NCI-H146 (cell line): Measurements from ENCODE around the gene TCAIM.
"Not testable (repeated sequence)": the region's sequence is repeated elsewhere in the genome, so short reads cannot be mapped to it uniquely, and the experiment has no call there.

Experiments used
- DNase-seq: peaks from one replicate; lab custom pipeline; 2025; lab: John Stamatoyannopoulos, UW

The TCAIM gene

DNA sequence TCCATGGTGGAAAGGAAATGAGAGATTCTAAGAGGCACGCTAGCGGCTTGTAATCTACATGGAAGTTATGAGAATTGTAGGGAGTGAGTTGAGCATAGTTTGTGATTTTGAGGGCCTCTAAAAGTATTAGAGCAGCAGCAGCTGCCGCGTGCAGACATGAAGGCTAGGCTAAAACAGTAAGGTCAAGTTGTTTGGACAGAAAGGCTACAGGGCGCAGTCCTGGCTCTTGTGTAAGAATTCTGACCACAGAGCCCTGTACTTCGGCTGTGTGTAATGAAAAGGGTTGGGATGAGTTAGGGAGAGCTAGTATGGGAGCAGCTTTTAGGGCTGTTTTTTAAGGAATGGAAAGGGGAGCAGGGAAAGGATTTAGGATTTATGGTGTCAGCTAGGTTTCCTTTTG is 8.0 kb downstream of the TCAIM start:
- not testable (repeated sequence) for DNase-seq

DNA sequence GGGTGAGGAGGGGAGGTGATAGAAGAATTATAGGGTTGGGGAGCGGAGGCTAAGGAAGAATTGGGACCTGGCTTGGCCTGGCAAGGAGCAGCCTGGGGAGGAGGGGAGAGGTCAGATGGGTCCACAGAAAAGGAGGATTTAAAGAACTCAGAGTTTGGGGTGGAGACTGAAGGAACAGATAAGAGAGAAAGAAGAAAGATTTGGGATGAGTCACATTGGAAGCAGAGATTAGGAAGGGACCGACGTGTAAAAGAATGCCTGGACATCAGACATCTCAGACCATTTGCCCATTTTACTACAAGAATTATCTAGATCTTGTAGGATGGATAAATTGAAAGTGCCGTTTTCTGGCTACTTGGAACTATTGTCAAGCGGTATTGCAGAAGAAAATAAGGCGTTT is 10.4 kb downstream of the TCAIM start:
- no peak for DNase-seq

DNA sequence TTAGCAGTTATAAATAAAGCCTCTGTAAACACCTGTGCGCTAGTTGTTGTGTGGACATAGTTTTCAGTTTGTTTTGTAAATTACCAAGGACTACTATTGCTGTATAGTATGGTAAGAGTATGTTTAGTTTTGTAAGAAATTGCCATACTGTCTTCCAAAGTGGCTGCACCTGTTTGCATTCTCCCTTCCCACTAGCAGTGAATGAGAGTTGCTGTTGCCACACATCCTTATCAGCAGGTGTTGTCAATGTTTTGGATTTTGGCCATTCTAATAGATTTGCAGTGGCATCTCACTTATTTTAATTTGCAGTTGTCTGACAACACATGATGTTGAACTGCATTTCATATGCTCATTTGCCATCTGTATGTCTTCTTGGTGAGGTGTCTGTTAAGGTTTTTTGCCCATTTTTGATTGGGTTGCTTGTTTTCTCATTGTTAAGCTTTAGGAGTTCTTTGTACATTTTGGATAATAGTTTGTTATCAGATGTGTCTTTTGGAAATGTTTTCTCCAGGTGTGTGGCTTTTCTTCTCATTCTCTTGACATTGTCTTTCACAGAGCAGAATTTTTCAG is 14.9 kb downstream of the TCAIM start:
- no peak for DNase-seq

DNA sequence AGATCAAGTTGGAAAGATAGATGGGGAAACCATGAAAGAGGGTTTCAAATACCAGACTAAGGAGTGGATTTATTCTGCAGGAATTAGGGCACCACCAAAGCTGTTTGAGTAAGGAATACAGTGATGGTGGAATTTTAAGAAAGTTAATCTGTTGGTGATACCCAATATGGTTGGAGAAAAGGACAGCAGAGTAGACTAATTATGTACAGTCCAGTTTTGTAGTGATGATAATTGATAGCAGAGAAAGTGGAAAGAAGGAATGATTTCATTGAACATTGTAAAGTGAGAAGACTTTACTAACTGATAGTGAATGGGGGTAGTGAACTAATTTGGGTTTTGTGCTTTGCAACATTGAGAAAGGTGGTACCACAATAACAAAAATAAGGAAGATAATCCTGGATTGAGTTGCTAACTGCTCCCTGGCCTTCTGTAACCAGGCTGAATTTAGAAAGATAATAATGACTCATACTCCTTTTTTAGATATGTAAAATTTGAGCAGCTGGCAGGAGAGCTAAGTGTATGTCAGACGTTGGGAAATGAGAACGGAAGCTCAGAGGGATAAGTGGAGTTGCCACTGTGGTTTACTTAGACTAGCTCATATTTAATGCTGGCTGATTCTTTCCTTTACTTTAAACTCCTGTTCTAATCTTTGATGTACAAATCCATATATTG is 16.9 kb downstream of the TCAIM start:
- peak; percentile 19 for DNase-seq

DNA sequence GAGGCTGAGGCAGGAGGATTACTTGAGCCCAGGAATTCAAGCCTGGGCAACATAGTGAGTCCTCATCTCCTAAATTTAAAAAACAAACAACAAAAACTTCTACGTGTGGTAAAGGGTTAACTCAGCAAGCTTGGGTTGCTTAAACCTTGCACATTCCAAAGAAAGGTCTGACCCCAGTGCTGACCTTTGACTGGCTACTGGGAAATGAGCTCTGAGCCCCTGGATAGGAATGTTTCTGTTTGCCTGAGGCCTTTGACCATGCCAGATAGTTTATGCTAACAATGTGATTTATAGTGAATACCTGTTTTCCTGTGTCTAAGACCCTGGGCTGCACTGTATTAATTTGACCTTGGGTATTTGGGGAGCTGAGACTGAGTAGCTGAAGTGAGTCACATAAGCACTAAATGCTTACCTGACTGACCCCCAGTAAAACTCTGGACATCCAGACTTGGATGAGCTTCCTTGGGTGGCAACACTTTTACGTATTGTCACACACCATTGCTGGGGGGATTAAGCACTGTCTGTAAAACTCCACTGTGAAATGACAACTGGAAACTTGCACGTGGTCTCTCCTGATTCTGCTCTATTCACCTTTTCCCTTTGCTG is 20.7 kb downstream of the TCAIM start:
- DNase-seq = no peak

DNA sequence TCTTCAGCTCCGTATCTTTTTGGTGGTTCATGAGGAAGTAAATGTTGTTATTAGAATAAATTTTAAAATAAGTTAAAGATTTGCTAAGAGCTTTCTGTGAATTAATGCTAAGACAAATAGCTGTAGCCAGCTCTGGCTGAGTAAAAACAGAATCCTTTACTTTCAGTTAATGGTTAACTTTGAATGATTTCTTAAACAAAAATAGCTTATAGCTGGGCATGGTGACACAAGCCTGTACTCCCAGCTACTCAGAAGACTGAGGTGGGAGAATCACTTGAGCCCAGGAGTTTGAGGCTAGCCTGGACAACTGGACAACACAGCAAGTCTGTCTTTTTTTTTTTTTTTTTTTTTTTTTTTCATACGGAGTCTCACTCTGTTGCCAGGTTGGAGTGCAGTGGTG is 25.0 kb downstream of the TCAIM start:
- DNase-seq = no peak

DNA sequence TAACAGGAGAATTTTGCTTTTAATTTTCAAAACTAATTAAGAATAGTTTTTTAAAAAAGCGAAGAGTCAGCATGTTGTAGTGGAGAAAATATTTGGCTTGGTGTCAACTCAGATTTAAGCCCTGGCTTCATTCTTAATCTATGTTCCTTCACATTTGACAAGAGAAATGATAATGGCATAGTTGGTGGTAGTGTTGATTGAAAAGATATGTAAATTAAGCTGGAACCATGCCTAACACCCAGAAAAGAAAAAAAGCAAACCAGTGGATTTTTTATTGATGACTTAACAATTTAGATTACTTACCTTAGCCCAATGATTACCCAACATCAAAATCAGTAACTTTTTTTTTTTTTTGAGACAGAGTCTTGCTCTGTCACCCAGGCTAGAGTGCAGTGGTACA is 27.4 kb downstream of the TCAIM start:
- DNase-seq = no peak

DNA sequence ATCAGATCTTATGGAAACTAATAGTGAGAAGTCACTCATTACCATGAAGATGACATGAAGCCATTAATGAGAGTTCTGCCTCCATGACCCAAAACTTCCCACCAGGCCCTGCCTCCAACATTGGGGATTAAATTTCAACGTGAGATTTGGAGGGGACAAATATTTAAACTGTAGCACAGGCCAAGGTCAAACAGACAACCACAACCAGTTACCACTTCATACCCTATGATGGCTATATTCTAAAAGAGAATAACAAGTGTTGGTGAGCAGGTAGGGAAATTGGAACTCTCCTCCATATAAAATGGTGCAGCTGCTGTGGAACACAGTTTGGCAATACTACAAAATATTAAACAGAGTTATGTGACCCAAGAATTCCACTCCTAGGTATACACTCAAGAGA is 36.9 kb downstream of the TCAIM start:
- no peak for DNase-seq

DNA sequence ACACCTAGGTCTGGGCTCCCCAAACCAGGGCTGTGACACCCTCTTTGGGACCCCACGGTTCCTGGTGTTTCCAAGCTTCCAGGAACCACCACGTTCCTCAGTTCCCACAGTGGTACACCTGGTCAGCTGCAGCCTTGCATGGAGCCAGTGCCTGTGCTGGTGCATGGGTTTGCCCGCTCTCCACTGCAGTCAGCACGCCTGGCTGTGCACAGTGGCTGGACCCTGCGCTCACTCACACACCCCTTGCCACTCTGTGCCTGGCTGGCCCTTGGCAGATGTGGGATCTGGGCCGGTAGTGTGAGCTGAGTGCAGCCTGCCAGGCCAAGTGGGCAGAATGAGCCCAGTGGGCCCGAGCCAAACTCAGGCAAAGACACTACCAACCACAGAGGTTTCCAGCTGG is 48.8 kb downstream of the TCAIM start:
- no peak for DNase-seq

DNA sequence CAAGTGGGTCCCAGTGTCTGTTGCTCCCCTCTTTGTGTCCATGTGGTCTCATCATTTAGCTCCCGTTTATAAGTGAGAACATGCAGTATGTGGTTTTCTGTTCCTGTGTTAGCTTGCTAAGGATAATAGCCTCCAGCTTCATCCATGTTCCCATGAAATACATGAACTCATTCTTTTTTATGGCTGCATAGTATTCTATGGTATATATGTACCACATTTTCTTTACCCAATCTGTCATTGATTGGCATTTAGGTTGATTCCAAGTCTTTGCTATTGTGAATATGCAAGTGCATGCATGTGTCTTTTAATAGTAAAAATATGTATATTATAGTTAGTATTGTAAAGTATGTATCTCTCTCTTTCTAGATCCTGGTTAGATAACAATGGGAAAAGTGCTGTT is 53.9 kb downstream of the TCAIM start:
- no peak for DNase-seq

DNA sequence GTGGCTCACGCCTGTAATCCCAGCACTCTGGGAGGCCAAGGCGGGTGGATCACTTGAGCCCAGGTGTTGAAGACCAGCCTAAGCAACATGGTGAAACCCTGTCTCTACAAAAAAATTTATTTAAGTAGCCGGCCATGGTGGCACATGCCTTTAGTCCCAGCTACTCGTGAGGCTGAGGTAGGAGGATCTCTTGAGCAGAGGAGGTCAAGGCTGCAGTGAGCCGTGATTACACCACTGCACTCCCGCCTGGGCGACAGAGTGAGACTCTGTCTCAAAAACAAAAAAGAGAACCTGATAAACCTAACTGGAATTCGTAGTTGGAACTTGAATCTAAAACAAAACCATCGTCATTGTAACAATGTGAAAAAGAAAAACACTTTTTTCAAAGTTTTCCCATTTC is 57.1 kb downstream of the TCAIM start:
- DNase-seq = no peak

DNA sequence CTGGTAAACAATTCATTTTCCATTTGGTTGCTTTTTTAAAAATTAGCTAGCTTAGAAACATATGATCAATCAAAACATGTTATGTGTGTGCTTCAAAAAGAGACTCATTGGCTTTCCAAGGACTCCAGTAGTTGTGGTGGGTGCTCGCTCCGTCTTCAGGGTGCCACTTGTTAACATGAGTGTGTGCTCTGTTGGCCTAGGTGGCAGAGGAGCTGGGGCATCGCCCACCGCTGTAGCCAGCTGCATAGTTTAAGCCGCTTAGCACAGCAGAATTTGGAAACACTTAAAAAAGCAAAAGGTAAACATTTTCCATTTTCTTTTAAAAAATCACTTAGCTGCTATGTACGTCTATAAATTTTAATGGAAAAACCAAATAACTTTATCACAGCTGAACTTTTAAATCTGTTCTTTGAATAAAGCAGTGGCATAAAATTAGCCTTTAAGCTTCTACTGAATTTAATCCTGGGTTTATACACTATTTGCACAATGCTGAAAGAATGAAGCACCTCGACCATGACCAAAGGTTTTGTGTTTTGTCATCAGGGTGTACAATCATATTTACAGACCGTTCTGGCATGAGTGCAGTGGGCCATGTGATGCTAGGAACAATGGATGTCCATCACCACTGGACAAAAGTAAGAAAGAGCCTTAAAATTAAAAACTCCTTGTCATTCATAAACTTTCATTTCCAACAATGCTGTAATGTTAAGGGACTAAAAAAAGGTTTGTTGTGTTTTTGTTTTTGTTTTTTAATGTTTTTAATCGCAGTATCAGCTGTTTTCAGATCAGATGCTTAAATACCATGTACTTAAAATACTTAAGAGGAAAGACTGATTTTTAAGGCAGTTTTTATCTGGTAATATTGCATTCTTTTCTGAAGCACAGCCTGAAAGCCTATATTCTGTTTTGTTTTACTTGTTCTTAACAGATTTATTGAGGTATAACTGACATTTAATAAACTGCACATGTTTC is 57.9 kb downstream of the TCAIM start:
- DNase-seq = no peak

DNA sequence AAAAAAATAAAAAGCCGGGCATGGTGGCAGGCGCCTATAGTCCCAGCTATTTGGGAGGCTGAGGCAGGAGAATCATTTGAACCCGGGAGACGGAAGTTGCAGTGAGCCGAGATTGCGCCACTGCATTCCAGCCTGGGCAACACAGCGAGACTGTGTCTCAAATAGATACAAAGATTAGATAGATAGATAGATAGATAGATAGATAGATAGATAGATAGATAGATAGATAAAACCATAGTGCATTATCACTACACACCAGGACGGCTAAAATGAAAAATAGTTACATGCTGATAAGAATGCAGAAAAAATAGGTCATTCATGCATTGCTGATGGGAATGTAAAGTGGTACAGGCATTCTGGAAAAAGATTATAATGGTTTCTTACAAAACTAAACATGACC is 59.7 kb downstream of the TCAIM start:
- not testable (repeated sequence) for DNase-seq

DNA sequence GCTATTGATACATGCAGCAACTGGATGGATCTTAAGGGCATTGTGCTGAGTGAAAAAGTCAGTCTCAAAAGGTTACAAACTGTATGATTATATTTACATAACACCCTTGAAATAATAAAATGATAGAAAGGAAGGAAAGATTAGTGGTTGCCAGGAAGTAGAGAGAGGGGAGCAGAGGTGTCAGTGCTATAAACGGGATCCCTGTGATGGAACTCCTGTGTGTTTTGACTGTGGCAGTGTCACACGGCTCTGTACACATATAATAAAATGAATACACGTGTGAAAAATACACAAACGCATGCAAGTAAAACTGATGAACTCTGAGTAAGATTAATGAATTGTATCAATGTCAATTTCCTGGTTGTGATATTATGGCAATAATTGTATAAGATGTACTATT is 60.3 kb downstream of the TCAIM start:
- no peak for DNase-seq

DNA sequence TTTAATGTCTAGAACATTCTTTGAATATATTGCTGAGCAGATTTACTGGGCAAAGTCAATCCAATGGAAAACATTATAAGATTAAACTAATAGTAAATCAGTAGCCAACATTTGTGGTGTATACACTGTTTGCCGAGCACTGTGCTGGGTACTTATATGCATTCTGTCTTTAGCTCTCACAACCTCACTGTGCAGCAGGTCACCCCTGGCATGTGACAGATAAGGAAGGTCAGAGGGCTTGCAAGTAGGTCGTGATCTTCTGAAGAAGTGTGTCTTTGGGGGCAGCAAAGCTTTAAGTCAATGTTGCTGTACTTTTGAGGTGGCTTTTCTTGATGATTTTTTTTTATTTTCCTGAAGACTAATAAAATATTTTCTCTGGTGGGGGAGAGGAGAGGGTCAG is 62.2 kb downstream of the TCAIM start:
- no peak for DNase-seq

DNA sequence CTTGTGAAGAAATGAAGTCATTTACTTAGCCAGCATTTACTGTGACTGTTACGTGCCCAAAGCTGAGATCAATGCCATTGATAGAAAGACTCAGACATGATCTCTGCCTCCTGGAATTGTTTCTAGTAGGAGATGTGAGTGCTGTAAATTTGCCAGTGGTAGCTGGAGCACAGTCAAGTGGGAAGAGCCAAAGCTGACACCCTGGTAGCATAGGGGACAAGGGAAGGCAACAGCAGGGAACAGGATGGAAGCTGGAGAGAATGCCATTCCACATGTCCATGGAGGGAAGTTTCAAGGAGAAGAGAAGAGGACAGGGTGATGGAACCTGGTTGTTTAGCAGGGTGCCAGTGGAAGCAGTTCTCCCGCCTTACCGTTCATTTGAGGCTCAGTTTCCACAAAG is 64.0 kb downstream of the TCAIM start:
- no peak for DNase-seq

DNA sequence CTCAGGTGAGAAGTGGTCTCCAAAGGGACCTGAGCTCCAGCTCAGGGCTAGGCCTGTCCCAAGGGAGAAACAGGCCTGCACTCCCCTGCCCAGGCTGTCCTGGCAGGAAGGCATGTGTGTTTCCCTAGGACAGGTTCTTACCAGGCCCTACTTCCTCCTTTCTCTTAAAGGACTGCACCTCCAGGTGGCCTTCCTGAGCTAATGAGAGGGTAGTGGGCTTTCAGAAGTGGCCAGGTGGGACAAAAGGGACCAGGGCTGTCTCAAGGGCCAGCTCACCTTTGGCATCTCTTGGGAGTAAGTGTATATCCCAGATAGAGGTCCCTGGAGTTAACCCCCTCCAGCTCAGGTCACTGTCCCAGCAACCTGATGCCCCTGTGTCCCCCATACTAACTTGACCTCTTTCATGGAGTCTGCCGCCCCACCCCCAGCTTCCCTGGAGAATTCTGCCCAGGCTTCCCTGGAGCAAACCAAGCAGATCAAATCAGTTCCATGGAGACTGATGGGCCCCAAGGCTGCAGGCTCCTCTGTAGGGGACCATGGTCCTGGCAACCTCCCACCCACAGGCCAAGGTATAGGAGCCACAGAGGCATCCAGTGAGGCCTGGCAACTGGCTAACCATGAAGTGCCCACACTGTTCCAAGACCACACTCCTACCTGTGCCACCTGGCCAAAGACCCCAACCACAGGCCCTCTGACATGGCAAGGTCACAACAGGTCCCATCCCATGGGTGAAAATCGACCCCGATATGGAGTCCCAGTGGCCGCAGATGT is 71.3 kb downstream of the TCAIM start:
- DNase-seq = no peak

DNA sequence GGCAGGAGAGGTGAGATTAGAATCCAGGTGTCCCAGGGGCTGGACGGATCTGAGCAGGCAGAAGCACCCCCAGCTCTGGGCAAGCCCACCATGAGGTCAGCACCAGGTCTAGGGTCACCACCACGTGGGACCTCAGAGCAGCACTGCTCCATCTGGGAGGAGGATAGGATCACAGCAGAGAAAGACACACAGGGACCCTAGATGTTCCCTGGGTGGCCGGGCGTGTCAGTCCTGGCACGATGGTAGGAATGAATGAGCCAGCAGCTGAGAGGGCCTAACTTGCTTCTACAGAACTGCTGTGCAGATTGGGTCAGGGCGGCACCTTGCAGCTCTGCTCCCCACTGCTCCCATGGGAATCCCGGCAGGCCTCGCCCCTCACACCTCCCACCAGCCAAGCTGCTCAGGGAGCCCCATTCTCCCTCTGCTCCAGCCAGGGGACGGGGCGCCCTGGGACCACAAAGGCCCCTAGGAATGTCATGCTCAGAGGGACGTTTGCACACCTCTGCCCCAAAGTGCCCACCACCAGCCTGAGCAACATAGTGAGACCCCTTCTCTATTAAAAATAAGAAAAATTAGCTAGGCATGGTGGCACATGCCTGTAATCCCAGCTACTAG is 72.6 kb downstream of the TCAIM start:
- DNase-seq = no peak

DNA sequence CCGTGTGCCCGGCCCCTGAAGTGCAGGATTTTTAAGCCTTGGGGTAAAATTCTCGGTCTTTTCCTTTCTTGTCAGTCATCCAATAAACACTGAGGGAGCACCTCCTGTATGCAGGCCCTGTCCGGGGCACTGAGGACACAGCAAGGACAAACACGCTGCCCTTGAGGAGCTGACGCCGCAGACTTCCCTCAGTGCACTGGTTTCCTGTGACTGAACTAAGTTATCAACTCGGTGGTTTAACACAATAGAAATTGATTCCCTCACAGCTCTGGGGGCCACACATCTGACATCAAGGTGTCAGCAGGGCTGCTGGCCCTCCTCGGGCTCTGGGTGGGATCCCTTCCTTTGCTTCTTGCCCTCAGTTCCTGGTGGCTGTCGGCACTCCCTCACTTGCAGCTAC is 73.8 kb downstream of the TCAIM start:
- DNase-seq = no peak

DNA sequence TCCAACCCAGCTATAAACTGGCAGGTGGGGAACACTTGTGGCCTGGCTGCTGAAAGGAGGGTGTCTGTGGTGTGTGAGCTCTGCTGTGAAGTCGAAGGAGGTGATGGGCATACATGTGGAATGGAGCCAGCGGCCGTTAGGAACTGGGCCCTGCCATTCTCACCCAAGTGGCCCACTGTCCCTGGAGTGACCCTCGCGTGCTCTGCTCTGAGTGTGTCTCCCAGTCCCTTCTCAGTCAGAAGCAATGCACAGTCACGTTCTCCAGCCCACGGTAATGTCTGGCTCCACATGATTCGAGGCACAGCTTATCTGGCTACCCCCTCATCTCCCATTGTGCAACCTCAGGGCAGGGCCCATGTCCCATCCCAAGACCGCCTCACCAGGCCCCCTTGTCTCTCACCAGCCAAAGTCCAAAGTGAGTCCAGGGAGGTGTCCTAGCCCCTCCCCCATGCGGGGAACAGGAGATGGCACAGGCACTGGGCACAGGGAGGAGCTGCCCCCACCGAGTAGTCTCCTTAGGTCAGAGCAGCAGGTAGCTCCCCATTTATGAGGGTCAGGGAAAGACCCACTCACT is 76.0 kb downstream of the TCAIM start:
- no peak for DNase-seq

DNA sequence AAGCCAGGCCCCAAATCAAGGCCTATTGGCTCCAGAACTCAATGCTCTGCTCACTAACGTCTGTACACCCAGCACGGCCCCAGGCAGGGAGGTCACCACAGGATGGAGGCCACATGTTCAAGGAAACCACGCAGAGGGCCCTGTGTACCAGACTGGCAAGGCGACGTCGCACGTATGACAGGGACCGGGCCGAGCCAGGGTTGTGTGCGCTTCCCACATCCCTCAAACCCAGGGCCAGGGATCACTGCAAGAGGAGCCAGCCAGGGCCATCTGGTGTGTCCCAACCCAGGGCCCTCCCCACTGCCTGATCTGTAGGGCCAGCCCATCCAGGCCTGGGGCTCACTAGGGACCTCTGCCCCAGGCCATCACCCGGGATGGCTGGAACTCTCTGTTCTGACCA is 76.9 kb downstream of the TCAIM start:
- DNase-seq = no peak
